Mesothelial cell of epicardium (in vitro differentiated cells): ENCODE results near the gene RANBP17. TPM values are rescaled to one million over a fixed set of nuclear protein-coding genes. Genes with fewer than 3 reads are reported as not detected.

Source experiments
- DNase-seq, 2 experiments: peaks; one replicate each; pipeline ENCODE4 v3.0.0; 2021; ENCODE audit warnings: low spot score in 2 of 2; ENCODE audit not compliant: unreplicated experiment in 2 of 2
- H3K27ac Mint-ChIP-seq: 2 replicates; pipeline ENCODE4 v1.8.0; 2021; ENCODE audit warnings: mixed read lengths
- H3K27me3 Mint-ChIP-seq: 2 replicates; pipeline ENCODE4 v1.8.0; 2021; ENCODE audit warnings: low read depth, mixed read lengths
- H3K36me3 Mint-ChIP-seq: 2 replicates; pipeline ENCODE4 v1.8.0; 2021; ENCODE audit warnings: mixed read lengths
- H3K4me1 Mint-ChIP-seq: 2 replicates; pipeline ENCODE4 v1.8.0; 2021; ENCODE audit warnings: mixed read lengths
- H3K4me3 Mint-ChIP-seq: 2 replicates; pipeline ENCODE4 v1.8.0; 2021; ENCODE audit warnings: mild to moderate bottlenecking, moderate library complexity, mixed read lengths
- H3K9me3 Mint-ChIP-seq: 2 replicates; pipeline ENCODE4 v1.8.0; 2021; ENCODE audit warnings: mixed read lengths
- total RNA-seq: library from RNA; stranded (reverse); gene quantifications from 3 replicates; pipeline ENCODE4 v1.2.1, GENCODE V29; 2021
- TF ChIP-seq, protein P1 (sequence below): fragments of 200-600 bp; sonication (generic); IDR thresholded peaks from one replicate; pipeline ENCODE4 v1.5.0; 2021; ENCODE audit warnings: antibody characterized with exemption; ENCODE audit not compliant: unreplicated experiment

The RANBP17 gene
- total RNA-seq, 1 donor from 2014 or later = 60.8 TPM

- TF ChIP-seq, protein P1, sequence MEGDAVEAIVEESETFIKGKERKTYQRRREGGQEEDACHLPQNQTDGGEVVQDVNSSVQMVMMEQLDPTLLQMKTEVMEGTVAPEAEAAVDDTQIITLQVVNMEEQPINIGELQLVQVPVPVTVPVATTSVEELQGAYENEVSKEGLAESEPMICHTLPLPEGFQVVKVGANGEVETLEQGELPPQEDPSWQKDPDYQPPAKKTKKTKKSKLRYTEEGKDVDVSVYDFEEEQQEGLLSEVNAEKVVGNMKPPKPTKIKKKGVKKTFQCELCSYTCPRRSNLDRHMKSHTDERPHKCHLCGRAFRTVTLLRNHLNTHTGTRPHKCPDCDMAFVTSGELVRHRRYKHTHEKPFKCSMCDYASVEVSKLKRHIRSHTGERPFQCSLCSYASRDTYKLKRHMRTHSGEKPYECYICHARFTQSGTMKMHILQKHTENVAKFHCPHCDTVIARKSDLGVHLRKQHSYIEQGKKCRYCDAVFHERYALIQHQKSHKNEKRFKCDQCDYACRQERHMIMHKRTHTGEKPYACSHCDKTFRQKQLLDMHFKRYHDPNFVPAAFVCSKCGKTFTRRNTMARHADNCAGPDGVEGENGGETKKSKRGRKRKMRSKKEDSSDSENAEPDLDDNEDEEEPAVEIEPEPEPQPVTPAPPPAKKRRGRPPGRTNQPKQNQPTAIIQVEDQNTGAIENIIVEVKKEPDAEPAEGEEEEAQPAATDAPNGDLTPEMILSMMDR = no peak
- no peak for DNase-seq
- no peak overlapping the region for H3K4me3 Mint-ChIP-seq
- H3K4me1 Mint-ChIP-seq = no peaks in the 10 kb centered on the region
- H3K27me3 Mint-ChIP-seq = no peaks in the 10 kb centered on the region
- no peak overlapping the region for H3K27ac Mint-ChIP-seq
- H3K9me3 Mint-ChIP-seq = peaks cover 23% of the 10 kb centered on the region
- H3K36me3 Mint-ChIP-seq = peaks cover 16% of the 10 kb centered on the region
These were observed 265.5 kb downstream of the RANBP17 start for GRCh38 chr5:171127314-171127713.

- Mint-ChIP-seq H3K27me3 (no peaks in the 10 kb centered on the region), H3K4me3 (no peak overlapping the region), H3K4me1 (no peaks in the 10 kb centered on the region), H3K36me3 (peaks cover 16% of the 10 kb centered on the region), H3K9me3 (peaks cover 23% of the 10 kb centered on the region), H3K27ac (no peak overlapping the region)
- no peak for DNase-seq
- TF ChIP-seq, protein P1 = no peak
These were observed 266.3 kb downstream of the RANBP17 start for GRCh38 chr5:171128136-171128535.

DNA sequence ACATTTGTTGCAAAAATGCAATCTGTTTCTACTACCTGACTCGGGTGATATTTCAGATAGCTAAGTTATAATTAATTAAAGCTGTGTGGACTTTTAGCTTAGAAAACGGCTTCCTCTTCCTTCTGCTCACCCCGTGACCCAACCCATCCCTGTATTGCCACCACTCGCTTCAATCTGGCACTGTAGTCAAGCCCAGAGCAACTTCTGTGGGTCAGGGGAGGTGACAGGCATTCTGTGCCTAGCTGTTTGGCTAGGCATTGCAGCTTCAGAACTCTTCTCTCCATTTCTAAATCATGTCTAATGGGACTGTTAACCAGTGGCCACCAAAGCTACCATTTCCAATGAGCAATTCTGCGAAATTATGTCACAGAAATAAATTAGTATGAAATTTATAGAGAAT is 267.5 kb downstream of the RANBP17 start:
- Mint-ChIP-seq H3K4me3 (no peak overlapping the region), H3K36me3 (peaks cover 16% of the 10 kb centered on the region), H3K27me3 (no peaks in the 10 kb centered on the region), H3K9me3 (peaks cover 19% of the 10 kb centered on the region), H3K4me1 (no peaks in the 10 kb centered on the region), H3K27ac (no peak overlapping the region)
- DNase-seq = no peak
- TF ChIP-seq, protein P1 = no peak

- no peaks in the 10 kb centered on the region for H3K27me3 Mint-ChIP-seq
- TF ChIP-seq, protein P1 = no peak
- peaks cover 12% of the 10 kb centered on the region for H3K9me3 Mint-ChIP-seq
- no peak overlapping the region for H3K4me3 Mint-ChIP-seq
- DNase-seq = no peak
- H3K36me3 Mint-ChIP-seq = peaks cover 8% of the 10 kb centered on the region
- H3K27ac Mint-ChIP-seq = no peak overlapping the region
- H3K4me1 Mint-ChIP-seq = no peaks in the 10 kb centered on the region
These were observed 269.7 kb downstream of the RANBP17 start for GRCh38 chr5:171131497-171131896.

DNA sequence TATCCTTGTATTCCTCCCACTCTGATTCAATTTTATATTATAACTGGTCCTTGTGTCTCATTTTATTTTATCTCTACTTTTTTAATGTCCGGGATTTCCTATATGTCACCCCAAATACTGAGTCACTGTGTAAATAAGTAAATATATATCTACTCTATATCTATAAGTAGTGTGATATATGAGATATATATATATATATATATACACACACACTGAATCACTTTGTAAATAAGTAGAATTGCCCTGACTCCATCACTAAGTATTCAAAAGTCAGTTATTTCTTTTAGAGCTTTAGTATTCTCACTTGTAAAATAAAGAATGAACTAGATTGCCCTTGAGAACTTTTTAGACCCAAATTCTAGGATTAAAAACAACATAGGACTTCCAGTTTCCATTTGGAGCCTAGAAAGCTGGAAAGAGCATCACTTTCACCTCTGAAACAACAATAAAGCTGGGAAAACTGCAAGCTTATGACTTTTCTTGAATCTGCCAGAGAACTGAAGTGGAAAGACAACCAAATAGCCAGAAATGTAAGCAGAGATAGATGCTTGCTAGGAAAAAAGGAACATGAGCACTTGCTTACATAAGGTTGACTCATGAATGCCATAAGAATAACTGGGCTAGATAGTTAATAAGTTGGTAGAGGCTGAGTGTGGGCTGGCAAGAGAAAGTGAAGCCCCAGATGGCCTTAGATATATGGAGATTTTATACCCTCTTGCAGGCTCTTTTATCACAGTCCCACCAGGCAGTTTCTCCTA is 276.1 kb downstream of the RANBP17 start:
- H3K9me3 Mint-ChIP-seq = no peaks in the 10 kb centered on the region
- no peak overlapping the region for H3K27ac Mint-ChIP-seq
- no peaks in the 10 kb centered on the region for H3K27me3 Mint-ChIP-seq
- H3K4me3 Mint-ChIP-seq = no peak overlapping the region
- H3K4me1 Mint-ChIP-seq = no peaks in the 10 kb centered on the region
- no peak for DNase-seq
- no peaks in the 10 kb centered on the region for H3K36me3 Mint-ChIP-seq
- TF ChIP-seq, protein P1 = no peak

DNA sequence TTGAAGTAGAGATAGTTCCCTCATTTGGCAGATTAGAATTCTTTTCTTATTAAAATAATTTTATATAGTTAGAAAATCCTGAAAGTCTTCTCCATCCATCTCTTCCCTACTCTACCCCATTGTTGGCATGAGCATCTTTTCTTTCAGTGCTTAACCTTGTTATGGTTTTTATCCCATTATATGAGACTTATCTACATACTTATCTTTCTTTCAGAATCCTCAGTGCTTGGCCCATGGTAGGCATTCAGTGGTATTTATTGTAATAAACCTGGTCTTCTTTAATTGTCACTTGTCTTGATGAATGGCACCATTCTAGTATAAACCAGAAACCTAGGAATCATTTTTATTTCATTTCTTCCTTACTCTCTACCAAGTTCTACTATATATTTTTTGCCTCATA is 277.4 kb downstream of the RANBP17 start:
- no peaks in the 10 kb centered on the region for H3K36me3 Mint-ChIP-seq

More for the DNA sequence above, 277.4 kb downstream of the RANBP17 start:
- no peak overlapping the region for H3K27ac Mint-ChIP-seq
- no peaks in the 10 kb centered on the region for H3K27me3 Mint-ChIP-seq
- no peaks in the 10 kb centered on the region for H3K9me3 Mint-ChIP-seq
- no peaks in the 10 kb centered on the region for H3K4me1 Mint-ChIP-seq
- no peak for DNase-seq
- no peak overlapping the region for H3K4me3 Mint-ChIP-seq
- TF ChIP-seq, protein P1 = no peak
